HepG2 (cell line): Measurements from ENCODE around the gene ITPRIPL1. TPM values are rescaled to one million over a fixed set of nuclear protein-coding genes. Genes with fewer than 3 reads are reported as not detected.

Experiments
- ATAC-seq: fragments of 200-7000 bp; cut with Tn5 transposase; 3 replicates; pipeline ENCODE4 v1.9.1; 2020; ENCODE audit warnings: mild to moderate bottlenecking, moderate library complexity
- BruUV-seq: library from RNA; stranded (reverse); fragments of 400-500 nt; replicated peaks from 2 replicates; lab custom pipeline; 2021; lab: Mats Ljungman, UMichigan
- CTCF ChIA-PET: fragments of 300-600 bp; formaldehyde crosslinking; extraction: SDS; loops from one replicate; lab custom pipeline; 2021; ENCODE audit warnings: low total read pairs, inconsistent platforms, low intra/inter-chr PET ratio; lab: Yijun Ruan, JAX
- POLR2A ChIA-PET: fragments of 350-600 bp; sonication (Branson Sonifier 250); formaldehyde crosslinking; loops from one replicate; lab custom pipeline; 2020; ENCODE audit warnings: antibody characterized with exemption, inconsistent platforms; lab: Yijun Ruan, JAX
- DNase-seq: peaks from one replicate; pipeline ENCODE4 v3.0.0-alpha.2; 2015; ENCODE audit warnings: low spot score
- FAIRE-seq: peaks from 3 replicates; lab custom pipeline; 2011; peaks lifted over from hg19 to GRCh38; lab: Jason Lieb, UNC
- H2AFZ ChIP-seq: one replicate; pipeline ENCODE4 v1.6.1; 2011; ENCODE audit warnings: low read length, inconsistent platforms
- H3K27ac ChIP-seq: fragments of 300-600 bp; 3 replicates; pipeline ENCODE4 v1.8.0; 2011; ENCODE audit warnings: mixed run types, mild to moderate bottlenecking, mixed read lengths, low read length, inconsistent platforms; ENCODE audit not compliant: insufficient read depth; ENCODE audit errors: extremely low read length
- H3K27me3 ChIP-seq, 2 experiments: fragments of 200-600 bp in 1 of 2; 2 replicates in 1 of 2; 3 replicates in 1 of 2; pipeline versions ENCODE4 v1.6.0 to v1.8.0; 2011; ENCODE audit warnings: low read length in 2 of 2, mild to moderate bottlenecking in 2 of 2, moderate library complexity in 2 of 2, inconsistent platforms in 1 of 2; ENCODE audit not compliant: insufficient read depth in 2 of 2, control insufficient read depth in 1 of 2
- H3K36me3 ChIP-seq, 2 experiments: fragments of 200-600 bp in 1 of 2; replicated peaks in 1 of 2; 2 replicates in 1 of 2; 3 replicates in 1 of 2; pipeline versions ENCODE4 v1.5.1 to v1.8.0; 2011; ENCODE audit warnings: low read length in 2 of 2, inconsistent platforms in 1 of 2; ENCODE audit not compliant: insufficient read depth in 2 of 2, control insufficient read depth in 1 of 2
- H3K4me1 ChIP-seq: 2 replicates; pipeline ENCODE4 v1.5.1; 2012; ENCODE audit warnings: low read length, inconsistent platforms; ENCODE audit not compliant: insufficient read depth
- H3K4me2 ChIP-seq: 2 replicates; pipeline ENCODE4 v1.6.0; 2011; ENCODE audit warnings: low read depth, low read length, inconsistent platforms
- H3K4me3 ChIP-seq, 3 experiments: fragments of 200-600 bp in 1 of 3; sonication (generic), shearing (Covaris generic) in 1 of 3; replicated peaks in 1 of 3; 2 replicates each; pipeline ENCODE4 v1.5.1; 2011 to 2016; ENCODE audit warnings: low read length in 3 of 3, inconsistent platforms in 2 of 3, low read depth in 2 of 3, mild to moderate bottlenecking in 2 of 3, control low read depth in 1 of 3, mixed read lengths in 1 of 3; ENCODE audit not compliant: insufficient read depth in 1 of 3
- H3K79me2 ChIP-seq: one replicate; pipeline ENCODE4 v1.6.1; 2011; ENCODE audit warnings: low read length, inconsistent platforms; ENCODE audit not compliant: insufficient read depth
- H3K9ac ChIP-seq: 2 replicates; pipeline ENCODE4 v1.6.0; 2011; ENCODE audit warnings: mild to moderate bottlenecking, low read depth, low read length, inconsistent platforms; ENCODE audit not compliant: insufficient read depth
- H3K9me3 ChIP-seq: 2 replicates; pipeline ENCODE4 v1.5.1; 2012; ENCODE audit warnings: mild to moderate bottlenecking, low read length
- H4K20me1 ChIP-seq: 2 replicates; pipeline ENCODE4 v1.6.0; 2011; ENCODE audit warnings: inconsistent platforms, mild to moderate bottlenecking, low read length, moderate library complexity; ENCODE audit not compliant: insufficient read depth
- JUNB ChIP-seq: sonication (generic); formaldehyde crosslinking; IDR thresholded peaks from 2 replicates; pipeline ENCODE4 v1.8.0; 2022; ENCODE audit warnings: missing genetic modification reagents, mild to moderate bottlenecking, borderline replicate concordance
- KDM6A ChIP-seq: IDR thresholded peaks from 2 replicates; pipeline ENCODE4 v1.6.1; 2016; ENCODE audit warnings: low read depth
- PAWR ChIP-seq: sonication (generic); formaldehyde crosslinking; IDR thresholded peaks from 2 replicates; pipeline ENCODE4 v1.4.0; 2020; ENCODE audit warnings: missing genetic modification reagents, mild to moderate bottlenecking, borderline replicate concordance
- SMAD9 ChIP-seq: sonication (generic); formaldehyde crosslinking; IDR thresholded peaks from 2 replicates; pipeline ENCODE4 v1.5.1; 2020; ENCODE audit warnings: mild to moderate bottlenecking, missing genetic modification reagents
- TFDP1 ChIP-seq: IDR thresholded peaks from 2 replicates; pipeline ENCODE4 v1.6.1; 2016; ENCODE audit warnings: missing compliant biosample characterization, missing genetic modification reagents, borderline replicate concordance
- UBTF ChIP-seq: sonication (generic); formaldehyde crosslinking; IDR thresholded peaks from 2 replicates; pipeline ENCODE4 v1.4.0; 2020; ENCODE audit warnings: mild to moderate bottlenecking, missing genetic modification reagents
- YEATS2 ChIP-seq: sonication (generic); formaldehyde crosslinking; IDR thresholded peaks from 2 replicates; pipeline ENCODE4 v1.4.0; 2020; ENCODE audit warnings: missing genetic modification reagents, borderline replicate concordance
- ZBTB37 ChIP-seq: sonication (generic); formaldehyde crosslinking; IDR thresholded peaks from 2 replicates; pipeline ENCODE4 v1.4.0; 2020; ENCODE audit warnings: mild to moderate bottlenecking, missing genetic modification reagents
- ZNF124 ChIP-seq: sonication (generic); formaldehyde crosslinking; IDR thresholded peaks from 2 replicates; pipeline ENCODE4 v1.4.0; 2020; ENCODE audit warnings: missing genetic modification reagents
- ZNF260 ChIP-seq: sonication (generic); formaldehyde crosslinking; IDR thresholded peaks from 2 replicates; pipeline ENCODE4 v1.4.0; 2020; ENCODE audit warnings: missing genetic modification reagents, low read depth, mild to moderate bottlenecking, borderline replicate concordance
- in situ Hi-C: cut with HindIII; loops from 2 replicates; pipeline ENCODE4 v1.10.0; 2017; ENCODE audit warnings: low pct_unique_long_range_greater_than_20kb; ENCODE audit not compliant: extremely low pct_ligation_motif_present
- intact Hi-C: fragments of 100-400 bp; cut with micrococcal nuclease; formaldehyde crosslinking; loops from one replicate; pipeline ENCODE4 v1.10.0; 2022; ENCODE audit not compliant: unreplicated experiment
- polyA plus RNA-seq, 8 experiments: library from polyadenylated mRNA; depleted of rRNA in 3 of 8; stranded (reverse) in 7 of 8; unstranded in 1 of 8; fragments of >200 nt; fragmentation: Illumina TruSeq in 4 of 8; extraction: Trizol in 4 of 8; gene quantifications; 2 replicates each; pipeline versions ENCODE4 v1.2.1 to v1.2.3, GENCODE V29; 2011 to 2016; ENCODE audit warnings: low read depth in 4 of 8, missing spikeins in 1 of 8, mixed read lengths in 1 of 8; ENCODE audit not compliant: insufficient read depth in 1 of 8
- total RNA-seq, 5 experiments: library from RNA; depleted of rRNA; stranded (reverse); fragments of >200 nt; fragmentation: Illumina TruSeq; extraction: Trizol; gene quantifications; 2 replicates each; pipeline ENCODE4 v1.2.3, GENCODE V29; 2016; ENCODE audit warnings: low read depth in 1 of 5
- TF ChIP-seq, protein P1 (sequence below): sonication (generic); formaldehyde crosslinking; IDR thresholded peaks from 2 replicates; pipeline ENCODE4 v1.9.0; 2021; ENCODE audit warnings: missing genetic modification reagents, borderline replicate concordance
- TF ChIP-seq, protein P2 (sequence below): sonication (generic); formaldehyde crosslinking; IDR thresholded peaks from 2 replicates; pipeline ENCODE4 v1.9.0; 2021; ENCODE audit warnings: mild to moderate bottlenecking, missing genetic modification reagents

ITPRIPL1 gene
- total and polyA plus RNA-seq, 2 of the 13 experiments (the other 11 are each of a cell fraction or from before 2014, with no cell fraction given) = 4.3 to 11.7 TPM

- intact Hi-C loops = no loop called here
- in situ Hi-C loops = no loop called here
- H3K27ac ChIP-seq = no peak overlapping the region
- H3K4me2 ChIP-seq = no peak overlapping the region
- no TSS peak for BruUV-seq
- H3K4me1 ChIP-seq = peaks cover 58% of the 10 kb centered on the region
- H3K79me2 ChIP-seq = no peaks in the 10 kb centered on the region
- CTCF ChIA-PET = no interaction called here
- no peaks in the 10 kb centered on the region for H3K9me3 ChIP-seq
- no peak overlapping the region for H3K4me3 ChIP-seq
- ATAC-seq (no peak), FAIRE-seq (no peak), DNase-seq (no peak)
- H4K20me1 ChIP-seq = no peaks in the 10 kb centered on the region
- H2AFZ ChIP-seq = no peak overlapping the region
- H3K9ac ChIP-seq = no peak overlapping the region
- POLR2A ChIA-PET = interaction anchor here (0.9 to 1.9 kb wide), 7 partner anchors 9 to 108 kb away, joined by 3 to 11 read pairs (median 4); partner anchors contain the start of genes SNRNP200 and STARD7
- peaks cover 7 to 16% of the 10 kb centered on the region in 2 experiments; a peak in 4 of 5 replicates for H3K27me3 ChIP-seq
- H3K36me3 ChIP-seq = no peaks in the 10 kb centered on the region
- TF ChIP-seq PAWR (CRISPR knock-in tag) (no peak), ZNF124 (no peak), KDM6A (CRISPR knock-in tag) (no peak), ZBTB37 (no peak), YEATS2 (CRISPR knock-in tag) (no peak), UBTF (CRISPR knock-in tag) (no peak), TFDP1 (CRISPR knock-in tag) (no peak), JUNB (CRISPR knock-in tag) (no peak), SMAD9 (CRISPR knock-in tag) (no peak), ZNF260 (no peak)
- TF ChIP-seq, protein P1, sequence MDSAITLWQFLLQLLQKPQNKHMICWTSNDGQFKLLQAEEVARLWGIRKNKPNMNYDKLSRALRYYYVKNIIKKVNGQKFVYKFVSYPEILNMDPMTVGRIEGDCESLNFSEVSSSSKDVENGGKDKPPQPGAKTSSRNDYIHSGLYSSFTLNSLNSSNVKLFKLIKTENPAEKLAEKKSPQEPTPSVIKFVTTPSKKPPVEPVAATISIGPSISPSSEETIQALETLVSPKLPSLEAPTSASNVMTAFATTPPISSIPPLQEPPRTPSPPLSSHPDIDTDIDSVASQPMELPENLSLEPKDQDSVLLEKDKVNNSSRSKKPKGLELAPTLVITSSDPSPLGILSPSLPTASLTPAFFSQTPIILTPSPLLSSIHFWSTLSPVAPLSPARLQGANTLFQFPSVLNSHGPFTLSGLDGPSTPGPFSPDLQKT (CRISPR knock-in tag) = no peak
- TF ChIP-seq, protein P2, sequence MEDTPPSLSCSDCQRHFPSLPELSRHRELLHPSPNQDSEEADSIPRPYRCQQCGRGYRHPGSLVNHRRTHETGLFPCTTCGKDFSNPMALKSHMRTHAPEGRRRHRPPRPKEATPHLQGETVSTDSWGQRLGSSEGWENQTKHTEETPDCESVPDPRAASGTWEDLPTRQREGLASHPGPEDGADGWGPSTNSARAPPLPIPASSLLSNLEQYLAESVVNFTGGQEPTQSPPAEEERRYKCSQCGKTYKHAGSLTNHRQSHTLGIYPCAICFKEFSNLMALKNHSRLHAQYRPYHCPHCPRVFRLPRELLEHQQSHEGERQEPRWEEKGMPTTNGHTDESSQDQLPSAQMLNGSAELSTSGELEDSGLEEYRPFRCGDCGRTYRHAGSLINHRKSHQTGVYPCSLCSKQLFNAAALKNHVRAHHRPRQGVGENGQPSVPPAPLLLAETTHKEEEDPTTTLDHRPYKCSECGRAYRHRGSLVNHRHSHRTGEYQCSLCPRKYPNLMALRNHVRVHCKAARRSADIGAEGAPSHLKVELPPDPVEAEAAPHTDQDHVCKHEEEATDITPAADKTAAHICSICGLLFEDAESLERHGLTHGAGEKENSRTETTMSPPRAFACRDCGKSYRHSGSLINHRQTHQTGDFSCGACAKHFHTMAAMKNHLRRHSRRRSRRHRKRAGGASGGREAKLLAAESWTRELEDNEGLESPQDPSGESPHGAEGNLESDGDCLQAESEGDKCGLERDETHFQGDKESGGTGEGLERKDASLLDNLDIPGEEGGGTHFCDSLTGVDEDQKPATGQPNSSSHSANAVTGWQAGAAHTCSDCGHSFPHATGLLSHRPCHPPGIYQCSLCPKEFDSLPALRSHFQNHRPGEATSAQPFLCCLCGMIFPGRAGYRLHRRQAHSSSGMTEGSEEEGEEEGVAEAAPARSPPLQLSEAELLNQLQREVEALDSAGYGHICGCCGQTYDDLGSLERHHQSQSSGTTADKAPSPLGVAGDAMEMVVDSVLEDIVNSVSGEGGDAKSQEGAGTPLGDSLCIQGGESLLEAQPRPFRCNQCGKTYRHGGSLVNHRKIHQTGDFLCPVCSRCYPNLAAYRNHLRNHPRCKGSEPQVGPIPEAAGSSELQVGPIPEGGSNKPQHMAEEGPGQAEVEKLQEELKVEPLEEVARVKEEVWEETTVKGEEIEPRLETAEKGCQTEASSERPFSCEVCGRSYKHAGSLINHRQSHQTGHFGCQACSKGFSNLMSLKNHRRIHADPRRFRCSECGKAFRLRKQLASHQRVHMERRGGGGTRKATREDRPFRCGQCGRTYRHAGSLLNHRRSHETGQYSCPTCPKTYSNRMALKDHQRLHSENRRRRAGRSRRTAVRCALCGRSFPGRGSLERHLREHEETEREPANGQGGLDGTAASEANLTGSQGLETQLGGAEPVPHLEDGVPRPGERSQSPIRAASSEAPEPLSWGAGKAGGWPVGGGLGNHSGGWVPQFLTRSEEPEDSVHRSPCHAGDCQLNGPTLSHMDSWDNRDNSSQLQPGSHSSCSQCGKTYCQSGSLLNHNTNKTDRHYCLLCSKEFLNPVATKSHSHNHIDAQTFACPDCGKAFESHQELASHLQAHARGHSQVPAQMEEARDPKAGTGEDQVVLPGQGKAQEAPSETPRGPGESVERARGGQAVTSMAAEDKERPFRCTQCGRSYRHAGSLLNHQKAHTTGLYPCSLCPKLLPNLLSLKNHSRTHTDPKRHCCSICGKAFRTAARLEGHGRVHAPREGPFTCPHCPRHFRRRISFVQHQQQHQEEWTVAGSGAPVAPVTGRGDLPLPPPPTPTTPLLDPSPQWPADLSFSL = no peak
Observed at GRCh38 chr2:96316999-96317398, 8.1 kb upstream of the ITPRIPL1 start.
